ENCODE results near the gene UBE2B.
"Not testable (repeated sequence)": the region's sequence is repeated elsewhere in the genome, so short reads cannot be mapped to it uniquely, and the experiment has no call there.

DNA sequence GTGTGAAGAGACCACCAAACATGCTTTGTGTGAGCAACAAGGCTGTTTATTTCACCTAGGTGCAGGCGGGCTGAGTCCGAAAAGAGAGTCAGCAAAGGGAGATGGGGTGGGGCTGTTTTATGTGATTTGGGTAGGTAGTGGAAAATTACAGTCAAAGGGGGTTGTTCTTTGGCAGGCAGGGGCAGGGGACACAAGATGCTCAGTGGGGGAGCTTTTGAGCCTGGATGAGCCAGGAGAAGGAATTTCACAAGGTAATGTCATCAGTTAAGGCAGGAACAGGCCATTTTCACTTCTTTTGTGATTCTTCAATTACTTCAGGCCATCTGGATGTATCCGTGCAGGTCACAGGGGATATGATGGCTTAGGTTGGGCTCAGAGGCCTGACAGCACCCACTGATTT lies 25.9 kb upstream of the UBE2B start:
- TF ChIP-seq, protein P1, sequence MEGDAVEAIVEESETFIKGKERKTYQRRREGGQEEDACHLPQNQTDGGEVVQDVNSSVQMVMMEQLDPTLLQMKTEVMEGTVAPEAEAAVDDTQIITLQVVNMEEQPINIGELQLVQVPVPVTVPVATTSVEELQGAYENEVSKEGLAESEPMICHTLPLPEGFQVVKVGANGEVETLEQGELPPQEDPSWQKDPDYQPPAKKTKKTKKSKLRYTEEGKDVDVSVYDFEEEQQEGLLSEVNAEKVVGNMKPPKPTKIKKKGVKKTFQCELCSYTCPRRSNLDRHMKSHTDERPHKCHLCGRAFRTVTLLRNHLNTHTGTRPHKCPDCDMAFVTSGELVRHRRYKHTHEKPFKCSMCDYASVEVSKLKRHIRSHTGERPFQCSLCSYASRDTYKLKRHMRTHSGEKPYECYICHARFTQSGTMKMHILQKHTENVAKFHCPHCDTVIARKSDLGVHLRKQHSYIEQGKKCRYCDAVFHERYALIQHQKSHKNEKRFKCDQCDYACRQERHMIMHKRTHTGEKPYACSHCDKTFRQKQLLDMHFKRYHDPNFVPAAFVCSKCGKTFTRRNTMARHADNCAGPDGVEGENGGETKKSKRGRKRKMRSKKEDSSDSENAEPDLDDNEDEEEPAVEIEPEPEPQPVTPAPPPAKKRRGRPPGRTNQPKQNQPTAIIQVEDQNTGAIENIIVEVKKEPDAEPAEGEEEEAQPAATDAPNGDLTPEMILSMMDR (conservative IDR thresholded peaks at IDR 0.05; ENCODE audit: low read length): not testable (repeated sequence)
- TF ChIP-seq EZH2phosphoT487 (IDR thresholded peaks at IDR 0.05; ENCODE audit: borderline replicate concordance): not testable (repeated sequence)
